Activated T-cell treated with anti-CD3 and anti-CD28 coated beads for 48 hours (primary cell): ENCODE results near the gene ASB15.

Experiments used
- DNase-seq: peaks from one replicate; pipeline ENCODE4 v3.0.0-alpha.2; 2020; ENCODE audit warnings: low read depth

ASB15 gene

GRCh38 chr7:123637203-123637602 is 35.6 kb downstream of the ASB15 start:
- no peak for DNase-seq

- DNase-seq: no peak
Measured at GRCh38 chr7:123637878-123638277, 36.3 kb downstream of the ASB15 start.

- no peak for DNase-seq
Measured at GRCh38 chr7:123639631-123640030, 38.0 kb downstream of the ASB15 start.

- DNase-seq: no peak
Measured at GRCh38 chr7:123640583-123640982, 39.0 kb downstream of the ASB15 start.

GRCh38 chr7:123641901-123642300 is 40.3 kb downstream of the ASB15 start:
- no peak for DNase-seq

- no peak for DNase-seq
Measured at GRCh38 chr7:123643495-123644441, 42.1 kb downstream of the ASB15 start.

GRCh38 chr7:123645516-123645915 is 43.9 kb downstream of the ASB15 start:
- DNase-seq: no peak

GRCh38 chr7:123647106-123647730 is 45.6 kb downstream of the ASB15 start:
- DNase-seq: no peak

- DNase-seq: no peak
Measured at GRCh38 chr7:123649964-123650363, 48.3 kb downstream of the ASB15 start.

GRCh38 chr7:123650595-123650994 is 49.0 kb downstream of the ASB15 start:
- no peak for DNase-seq

- no peak for DNase-seq
Measured at GRCh38 chr7:123652406-123652805, 50.8 kb downstream of the ASB15 start.

GRCh38 chr7:123653162-123653561 is 51.5 kb downstream of the ASB15 start:
- DNase-seq: no peak

- DNase-seq: no peak
Measured at GRCh38 chr7:123655614-123656013, 54.0 kb downstream of the ASB15 start, which contains the start of gene LMOD2. TSS of gene LMOD2 (plus strand) at chr7:123655866. CDS start at chr7:123655964, 98 bp downstream.

GRCh38 chr7:123656544-123657303 is 55.1 kb downstream of the ASB15 start:
- no peak for DNase-seq

- DNase-seq: no peak
Measured at GRCh38 chr7:123657304-123657685, 55.7 kb downstream of the ASB15 start.

GRCh38 chr7:123658023-123658422 is 56.4 kb downstream of the ASB15 start:
- no peak for DNase-seq

- no peak for DNase-seq
Measured at GRCh38 chr7:123660514-123661354, 59.1 kb downstream of the ASB15 start.

- DNase-seq: no peak
Measured at GRCh38 chr7:123661765-123662164, 60.1 kb downstream of the ASB15 start.

- no peak for DNase-seq
Measured at GRCh38 chr7:123662293-123662692, 60.7 kb downstream of the ASB15 start.

GRCh38 chr7:123662755-123663154 is 61.1 kb downstream of the ASB15 start:
- DNase-seq: no peak

- no peak for DNase-seq
Measured at GRCh38 chr7:123663200-123663599, 61.6 kb downstream of the ASB15 start.

- no peak for DNase-seq
Measured at GRCh38 chr7:123665157-123665556, 63.5 kb downstream of the ASB15 start.
